Stimulated activated CD4-positive, alpha-beta T cell treated with anti-CD3 and anti-CD28 coated beads, Interleukin-1b, Interleukin-23, amount 100 ng/mL, for 24 hours (primary cell): Measurements from ENCODE around the gene RBMS1.

Experiments
- DNase-seq, 4 experiments: peaks; one replicate each; pipeline ENCODE4 v3.0.0-alpha.2; 2020; ENCODE audit warnings: low read depth in 4 of 4, low spot score in 1 of 4

Gene RBMS1

GRCh38 chr2:160257743-160258491, 235.7 kb downstream of the RBMS1 start:
- DNase-seq, result no peak

- no peak for DNase-seq
Measured at GRCh38 chr2:160257041-160257742, 236.4 kb downstream of the RBMS1 start.

- DNase-seq, result no peak
Measured at GRCh38 chr2:160256507-160256906, 237.1 kb downstream of the RBMS1 start.

GRCh38 chr2:160255408-160255807, 238.2 kb downstream of the RBMS1 start:
- no peak for DNase-seq

DNA sequence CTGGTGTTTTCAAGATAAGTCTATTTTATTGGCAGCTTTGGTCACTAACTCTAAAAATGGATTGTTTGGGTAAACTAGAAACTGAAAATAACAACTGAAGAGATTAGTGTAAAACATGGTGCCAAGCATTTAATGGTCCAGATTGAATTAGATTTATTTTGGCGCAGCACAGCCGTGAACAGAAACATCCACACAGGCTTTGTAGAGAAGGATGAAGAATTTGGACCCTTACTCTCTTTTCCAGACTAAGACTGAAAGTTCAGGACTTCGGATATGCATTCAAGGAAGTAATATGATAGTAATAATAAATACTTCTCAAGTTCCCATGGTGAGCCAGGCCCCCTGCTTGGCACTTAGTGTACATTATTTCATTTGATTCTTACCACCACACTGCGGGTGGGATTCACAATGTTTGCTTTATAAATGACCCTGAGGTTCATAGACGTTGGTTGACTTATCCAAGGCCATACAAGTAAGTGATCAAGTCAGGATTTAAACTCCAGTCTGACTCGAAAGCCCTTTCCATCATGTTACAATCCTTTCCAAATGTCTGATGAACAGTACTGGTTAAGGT, 239.3 kb downstream of the RBMS1 start:
- no peak for DNase-seq

GRCh38 chr2:160253440-160254188, 240.0 kb downstream of the RBMS1 start:
- no peak for DNase-seq

GRCh38 chr2:160252900-160253299, 240.7 kb downstream of the RBMS1 start:
- DNase-seq, result no peak

GRCh38 chr2:160252278-160252887, 241.2 kb downstream of the RBMS1 start:
- no peak for DNase-seq

DNA sequence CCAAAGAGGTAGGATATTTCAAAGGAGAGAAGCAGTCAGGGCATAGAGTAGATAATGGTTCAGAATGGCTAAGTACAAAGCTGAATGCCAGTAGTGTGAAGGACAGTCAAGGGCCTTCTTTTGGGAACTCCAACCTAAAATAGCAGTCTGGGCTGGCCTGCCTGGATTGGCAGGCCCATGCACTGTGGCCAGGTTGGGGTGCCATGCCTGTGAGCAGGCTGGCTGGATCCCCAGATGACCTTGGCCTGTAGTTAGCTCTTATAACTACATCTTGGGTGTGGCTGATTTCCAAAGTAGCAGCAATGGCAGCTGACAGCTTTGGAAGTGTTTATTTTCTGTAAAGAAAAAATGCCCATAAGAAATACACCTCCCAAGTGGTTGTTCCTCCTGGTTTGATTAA, 242.0 kb downstream of the RBMS1 start:
- no peak for DNase-seq

DNA sequence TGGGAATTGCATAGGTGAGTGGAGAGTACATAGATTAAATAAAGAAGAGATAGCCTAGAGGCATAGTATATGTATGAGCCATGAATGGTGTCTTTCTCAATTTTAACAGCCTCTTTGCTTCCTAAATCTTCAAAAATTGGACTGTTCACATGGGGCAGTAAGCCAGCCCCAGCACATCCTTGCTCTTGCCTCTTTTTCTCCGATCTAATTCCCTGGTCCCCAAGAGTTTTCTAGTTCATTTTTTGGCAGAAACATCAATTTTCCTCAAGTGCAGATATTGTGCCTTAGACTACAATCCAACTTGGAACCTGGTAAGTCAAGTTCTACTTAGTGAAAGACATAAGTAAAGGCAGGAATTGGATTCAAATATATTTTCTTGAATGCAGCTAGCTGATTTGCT, 243.7 kb downstream of the RBMS1 start:
- DNase-seq, result no peak

DNA sequence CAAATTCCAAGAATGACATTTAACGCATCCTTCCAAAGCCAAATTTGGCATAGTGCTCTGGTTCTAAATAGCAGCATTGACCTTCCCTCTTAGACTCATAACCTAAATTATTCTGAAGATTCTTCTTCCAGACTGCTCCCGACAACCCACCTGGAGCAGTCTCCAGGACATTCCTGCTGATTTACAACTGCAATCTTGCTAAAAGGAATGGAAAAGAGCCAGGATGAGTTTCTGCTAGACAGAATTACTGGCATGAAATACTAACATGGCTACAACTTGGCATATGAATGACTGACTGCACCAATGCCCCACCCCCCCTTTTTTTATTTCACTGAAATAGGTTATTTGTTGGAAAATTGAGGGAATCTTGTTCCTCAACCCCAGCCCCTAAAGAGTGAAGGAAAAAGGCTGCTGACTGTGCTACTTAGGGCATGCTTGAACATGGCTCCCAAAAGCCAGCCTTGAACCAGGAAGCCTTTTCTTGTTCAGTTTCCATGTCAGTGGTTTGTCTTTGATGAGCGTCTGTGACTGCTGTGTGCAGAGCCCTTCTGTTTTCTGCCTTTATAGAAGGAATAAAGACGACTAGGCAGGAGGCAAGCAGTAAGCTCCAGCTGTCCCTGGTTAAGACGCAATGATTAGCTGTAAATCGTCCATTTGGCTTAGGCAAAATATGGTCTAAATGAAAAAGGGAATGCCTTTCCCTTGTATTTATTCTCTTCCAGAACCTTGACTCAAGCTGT, 246.1 kb downstream of the RBMS1 start:
- DNase-seq, result no peak

GRCh38 chr2:160246356-160246755, 247.3 kb downstream of the RBMS1 start:
- DNase-seq, result no peak

DNA sequence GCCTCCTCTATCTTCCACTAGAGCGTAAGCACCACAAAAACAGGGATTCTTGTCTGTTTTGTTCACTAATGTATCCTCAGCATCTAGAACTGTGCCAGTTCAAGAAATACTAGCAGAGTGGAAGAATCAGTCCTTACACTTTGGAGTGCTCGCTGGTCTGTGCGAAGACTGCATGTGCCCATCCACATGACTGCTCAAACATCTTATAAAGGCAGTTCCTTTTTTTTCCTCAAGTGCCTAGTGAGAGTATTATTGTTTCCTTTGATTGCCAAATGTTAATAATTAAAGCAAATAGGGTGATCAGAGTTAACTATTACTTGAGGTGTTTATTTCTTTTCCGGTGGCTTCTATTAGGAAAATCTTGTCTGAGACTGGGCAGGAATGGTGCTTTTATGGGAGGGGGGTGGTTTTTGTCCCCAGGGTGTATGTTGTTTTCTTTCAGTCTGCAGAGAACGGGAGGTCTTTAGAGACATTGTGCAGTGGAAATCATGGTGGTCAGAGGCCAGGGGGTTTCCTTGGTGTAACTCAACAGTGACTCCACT, 247.9 kb downstream of the RBMS1 start:
- no peak for DNase-seq

DNA sequence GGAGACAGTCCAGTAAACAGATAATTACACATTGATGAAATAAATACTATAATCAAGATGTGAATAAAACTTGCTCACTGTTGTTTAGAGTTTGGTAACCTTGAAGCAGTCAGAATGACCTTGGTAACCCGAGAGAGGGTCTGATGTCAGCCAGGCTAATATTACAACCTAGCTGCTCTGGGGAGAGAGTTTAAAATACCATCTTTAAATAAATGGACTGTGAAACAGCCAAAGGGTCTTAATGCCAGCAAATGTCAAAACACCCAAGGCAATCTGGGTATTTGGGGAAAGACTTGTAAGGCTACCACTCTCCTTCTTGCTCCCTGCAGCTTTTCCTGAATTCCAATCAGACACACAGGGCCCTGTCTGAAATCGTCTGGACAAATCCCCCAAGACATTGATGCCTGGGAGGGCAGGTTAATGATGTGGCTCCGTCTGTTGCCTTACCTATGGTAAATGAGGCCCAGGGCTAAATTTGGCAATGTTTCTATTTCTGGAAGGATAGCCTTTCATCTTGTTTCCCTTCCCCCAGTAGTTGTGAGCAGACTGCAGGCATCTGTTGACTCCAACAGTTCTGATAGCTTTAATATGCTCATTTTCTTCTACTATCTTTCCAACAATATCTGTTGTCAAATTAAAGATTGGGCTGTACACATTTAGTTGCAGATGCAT, 250.6 kb downstream of the RBMS1 start:
- DNase-seq, result no peak

DNA sequence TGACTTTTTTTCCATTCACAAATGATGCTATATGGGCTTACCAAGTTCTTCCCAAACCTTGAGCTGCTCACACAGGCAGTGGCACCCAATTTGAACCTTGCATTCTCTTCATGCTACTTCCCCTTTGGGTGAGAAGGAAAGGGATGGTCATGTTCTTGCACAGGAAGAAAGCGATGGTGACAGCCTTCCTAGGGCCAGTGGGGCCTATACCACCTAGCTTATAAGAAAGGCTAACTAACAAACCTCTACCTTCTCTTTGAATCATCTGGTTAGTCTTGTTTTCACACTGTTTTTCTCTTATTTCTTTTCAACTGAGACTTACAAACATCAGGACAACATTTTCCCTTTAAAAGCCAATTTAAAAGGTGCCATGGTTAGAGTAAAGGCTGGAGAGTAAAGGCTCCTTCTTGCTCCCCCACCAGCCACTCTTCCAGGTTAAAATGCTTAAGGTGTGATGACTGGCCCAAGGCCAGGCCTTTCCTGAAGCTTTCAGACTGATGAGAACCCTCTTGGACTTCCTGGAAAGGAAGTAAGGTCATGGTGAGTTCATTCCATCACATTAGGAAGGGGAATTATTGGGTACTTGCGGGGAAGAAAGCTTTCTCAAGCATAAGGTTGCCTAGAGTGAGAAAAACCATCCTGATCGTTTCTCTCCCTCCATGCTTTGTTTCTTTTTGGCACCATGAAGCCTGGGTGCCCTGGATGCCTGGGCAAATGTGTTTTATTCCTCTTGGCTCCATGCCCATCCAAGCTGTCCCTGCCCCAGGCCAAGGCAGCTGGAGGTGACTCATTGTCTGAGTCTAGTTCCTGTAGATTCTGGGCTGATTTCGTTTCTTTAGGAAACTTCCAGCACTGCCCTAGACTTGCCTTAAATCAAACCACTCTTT, 252.1 kb downstream of the RBMS1 start:
- no peak for DNase-seq

DNA sequence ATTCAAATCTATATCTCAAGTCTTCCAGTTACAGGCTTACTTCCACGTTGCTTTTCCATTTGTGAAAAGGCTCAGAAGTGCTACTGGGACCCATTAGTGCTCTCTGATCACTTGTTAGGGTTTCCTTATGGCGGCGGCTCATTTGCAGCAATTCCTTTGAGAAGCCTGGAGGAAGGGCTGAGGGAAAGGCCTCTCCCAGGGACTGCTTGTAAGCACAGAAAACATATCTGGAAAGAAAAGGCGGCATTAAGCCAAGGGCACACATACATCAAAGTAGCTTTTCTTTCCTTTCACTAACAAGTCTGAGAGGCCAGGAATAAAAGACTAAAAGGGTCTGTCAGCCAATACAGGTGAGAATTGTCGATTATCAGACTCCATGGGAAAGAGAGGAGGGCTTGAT, 254.2 kb downstream of the RBMS1 start:
- DNase-seq, result no peak

DNA sequence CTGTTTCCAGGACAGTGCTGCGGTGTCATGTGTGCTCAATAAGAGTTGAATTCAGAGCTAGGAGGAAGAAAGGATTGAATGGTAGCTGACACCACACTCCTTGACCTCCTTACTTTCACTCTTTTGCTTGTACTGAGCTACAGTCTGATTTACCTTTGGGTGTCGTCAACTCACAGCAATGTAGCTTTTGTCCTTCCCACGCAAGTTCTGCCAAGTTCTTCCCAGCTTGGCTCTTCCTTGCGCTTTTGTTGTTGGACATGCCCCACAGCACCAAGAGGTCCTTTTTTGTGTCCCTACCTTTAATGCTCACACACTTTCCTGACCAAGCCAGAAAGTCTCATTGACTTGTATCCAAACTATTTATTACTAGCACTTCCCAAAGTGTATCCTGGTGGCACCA, 255.2 kb downstream of the RBMS1 start:
- DNase-seq, result no peak

DNA sequence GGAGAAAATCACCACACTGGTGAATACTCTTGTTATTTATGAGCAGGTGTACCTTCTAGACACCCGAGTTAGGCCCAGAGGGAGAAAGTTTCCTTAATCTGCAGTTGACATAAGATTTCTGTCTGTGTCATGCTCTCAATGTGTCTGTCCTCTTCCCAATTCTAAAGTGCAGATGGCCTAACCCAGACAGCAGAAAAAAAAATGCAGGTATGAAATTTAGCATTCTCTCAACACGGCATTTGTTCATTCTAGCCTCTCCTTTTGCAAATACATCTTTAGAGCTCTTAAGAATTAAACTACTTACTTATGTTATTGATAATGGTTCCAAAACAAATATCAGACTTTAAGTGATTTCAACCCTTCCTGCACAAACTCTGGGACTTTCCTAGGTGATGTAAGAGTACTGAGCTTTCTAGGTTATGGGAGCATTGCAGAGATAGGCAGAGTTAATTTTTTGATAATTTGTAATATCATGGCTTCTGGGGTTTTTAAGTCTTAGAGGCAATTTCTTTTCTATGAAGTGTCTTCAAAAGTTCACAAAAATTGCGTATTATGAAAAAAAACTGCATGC, 260.6 kb downstream of the RBMS1 start:
- no peak for DNase-seq
